HepG2 (cell line): Measurements from ENCODE around the gene GSTM1. TPM values are rescaled to one million over a fixed set of nuclear protein-coding genes. Genes with fewer than 3 reads are reported as not detected.

ENCODE experiments used
- ARHGAP35 ChIP-seq: sonication (generic); formaldehyde crosslinking; IDR thresholded peaks from 2 replicates; pipeline ENCODE4 v1.9.0; 2022; ENCODE audit warnings: mild to moderate bottlenecking, inconsistent platforms, moderate library complexity, missing genetic modification reagents, borderline replicate concordance
- ESRRA ChIP-seq: sonication (generic); formaldehyde crosslinking; IDR thresholded peaks from 2 replicates; pipeline ENCODE4 v1.5.1; 2020; ENCODE audit warnings: mild to moderate bottlenecking, low read depth, missing genetic modification reagents
- JDP2 ChIP-seq: sonication (generic); formaldehyde crosslinking; IDR thresholded peaks from 2 replicates; pipeline ENCODE4 v1.8.1; 2022; ENCODE audit warnings: missing genetic modification reagents, borderline replicate concordance
- JUNB ChIP-seq: sonication (generic); formaldehyde crosslinking; IDR thresholded peaks from 2 replicates; pipeline ENCODE4 v1.8.0; 2022; ENCODE audit warnings: missing genetic modification reagents, mild to moderate bottlenecking, borderline replicate concordance
- MXI1 ChIP-seq: IDR thresholded peaks from 3 replicates; pipeline ENCODE4 v1.6.1; 2012; ENCODE audit warnings: low read depth, low read length, inconsistent platforms, borderline replicate concordance
- RARA ChIP-seq: IDR thresholded peaks from 2 replicates; pipeline ENCODE4 v1.6.1; 2016; ENCODE audit warnings: missing genetic modification reagents, missing compliant biosample characterization
- RFX3 ChIP-seq: IDR thresholded peaks from 2 replicates; pipeline ENCODE4 v1.6.1; 2016; ENCODE audit warnings: missing biosample characterization, missing genetic modification reagents
- TP53 ChIP-seq: sonication (generic); formaldehyde crosslinking; conservative IDR thresholded peaks from 2 replicates; pipeline ENCODE4 v1.4.0; 2020; ENCODE audit warnings: missing genetic modification reagents
- ZNF101 ChIP-seq: sonication (generic); formaldehyde crosslinking; IDR thresholded peaks from 2 replicates; pipeline ENCODE4 v1.4.0; 2020; ENCODE audit warnings: mild to moderate bottlenecking, low read depth, missing genetic modification reagents, borderline replicate concordance
- ZNF550 ChIP-seq: sonication (generic); formaldehyde crosslinking; IDR thresholded peaks from 2 replicates; pipeline ENCODE4 v1.4.0; 2020; ENCODE audit warnings: mild to moderate bottlenecking, missing genetic modification reagents, borderline replicate concordance
- ZNF775 ChIP-seq: sonication (generic); formaldehyde crosslinking; IDR thresholded peaks from 2 replicates; pipeline ENCODE4 v1.4.0; 2020; ENCODE audit warnings: missing genetic modification reagents, mild to moderate bottlenecking, moderate library complexity, borderline replicate concordance
- polyA plus RNA-seq, 8 experiments: library from polyadenylated mRNA; depleted of rRNA in 3 of 8; stranded (reverse) in 7 of 8; unstranded in 1 of 8; fragments of >200 nt; fragmentation: Illumina TruSeq in 4 of 8; extraction: Trizol in 4 of 8; gene quantifications; 2 replicates each; pipeline versions ENCODE4 v1.2.1 to v1.2.3, GENCODE V29; 2011 to 2016; ENCODE audit warnings: low read depth in 4 of 8, missing spikeins in 1 of 8, mixed read lengths in 1 of 8; ENCODE audit not compliant: insufficient read depth in 1 of 8
- total RNA-seq, 5 experiments: library from RNA; depleted of rRNA; stranded (reverse); fragments of >200 nt; fragmentation: Illumina TruSeq; extraction: Trizol; gene quantifications; 2 replicates each; pipeline ENCODE4 v1.2.3, GENCODE V29; 2016; ENCODE audit warnings: low read depth in 1 of 5
- TF ChIP-seq, protein P1 (sequence below): sonication (generic); formaldehyde crosslinking; IDR thresholded peaks from 2 replicates; pipeline ENCODE4 v1.4.0; 2020; ENCODE audit warnings: missing genetic modification reagents, mild to moderate bottlenecking, borderline replicate concordance
- TF ChIP-seq, protein P2 (sequence below): IDR thresholded peaks from 2 replicates; pipeline ENCODE4 v1.6.1; 2016; ENCODE audit warnings: low read depth, control low read depth
- TF ChIP-seq, protein P3 (sequence below): sonication (generic); formaldehyde crosslinking; conservative IDR thresholded peaks from 2 replicates; pipeline ENCODE4 v1.8.0; 2022; ENCODE audit warnings: mild to moderate bottlenecking, moderate library complexity, missing genetic modification reagents
- TF ChIP-seq, protein P4 (sequence below): sonication (generic); formaldehyde crosslinking; IDR thresholded peaks from 2 replicates; pipeline ENCODE4 v1.4.0; 2020; ENCODE audit warnings: missing genetic modification reagents
- TF ChIP-seq, protein P5 (sequence below): sonication (generic); formaldehyde crosslinking; IDR thresholded peaks from 2 replicates; pipeline ENCODE4 v1.4.0; 2020; ENCODE audit warnings: missing genetic modification reagents, mild to moderate bottlenecking, borderline replicate concordance
- TF ChIP-seq, protein P6 (sequence below): sonication (generic); formaldehyde crosslinking; IDR thresholded peaks from 2 replicates; pipeline ENCODE4 v1.8.1; 2023; ENCODE audit warnings: mild to moderate bottlenecking, moderate library complexity, missing genetic modification reagents

Gene GSTM1
- total and polyA plus RNA-seq, 2 of the 13 experiments (the other 11 are each of a cell fraction or from before 2014, with no cell fraction given) = 0.42 TPM; not detected in 1

DNA sequence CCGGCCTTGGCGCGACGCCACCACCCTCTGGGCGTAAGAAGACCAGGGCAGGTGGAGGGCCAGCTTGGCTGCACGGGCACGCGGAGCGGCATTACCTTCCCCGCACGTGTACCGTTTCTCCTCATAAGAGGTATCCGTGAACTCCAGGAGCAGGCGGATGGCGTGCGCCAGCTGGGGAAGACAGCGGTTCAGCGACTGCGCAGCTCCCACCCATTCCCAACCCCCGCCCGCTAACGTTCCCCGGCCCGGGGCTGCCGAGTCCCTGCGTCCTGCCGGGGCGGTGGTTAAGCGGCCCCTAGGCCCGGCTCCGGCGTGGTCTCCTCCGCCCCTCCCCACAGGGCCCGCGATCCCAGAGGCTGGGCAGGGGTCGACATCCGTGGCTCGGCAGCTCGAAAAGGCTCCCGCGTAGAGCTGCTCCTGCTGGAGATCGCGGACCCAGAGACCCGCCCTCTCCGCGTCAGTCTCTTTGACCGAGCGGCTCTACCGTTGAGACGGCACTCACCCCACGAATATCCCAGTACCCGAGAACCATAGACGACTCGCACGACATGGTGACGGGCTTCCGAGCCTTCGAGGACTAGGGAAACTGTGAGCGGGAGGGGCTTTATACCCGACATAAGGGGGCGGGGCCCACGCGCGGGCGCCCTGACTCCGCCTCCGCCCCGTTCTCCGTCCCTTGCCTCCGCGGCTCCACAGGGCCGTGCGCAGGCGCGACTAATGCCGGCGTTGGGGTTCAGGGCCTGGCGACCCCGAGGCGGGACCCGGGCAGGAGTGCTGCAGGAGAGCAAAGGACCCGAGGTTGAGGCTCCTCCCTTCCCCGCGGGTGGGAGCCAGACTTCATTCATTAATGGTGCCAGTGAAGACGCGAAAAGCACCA lies 52.4 kb downstream of the GSTM1 start (continued):
- TF ChIP-seq, protein P1, sequence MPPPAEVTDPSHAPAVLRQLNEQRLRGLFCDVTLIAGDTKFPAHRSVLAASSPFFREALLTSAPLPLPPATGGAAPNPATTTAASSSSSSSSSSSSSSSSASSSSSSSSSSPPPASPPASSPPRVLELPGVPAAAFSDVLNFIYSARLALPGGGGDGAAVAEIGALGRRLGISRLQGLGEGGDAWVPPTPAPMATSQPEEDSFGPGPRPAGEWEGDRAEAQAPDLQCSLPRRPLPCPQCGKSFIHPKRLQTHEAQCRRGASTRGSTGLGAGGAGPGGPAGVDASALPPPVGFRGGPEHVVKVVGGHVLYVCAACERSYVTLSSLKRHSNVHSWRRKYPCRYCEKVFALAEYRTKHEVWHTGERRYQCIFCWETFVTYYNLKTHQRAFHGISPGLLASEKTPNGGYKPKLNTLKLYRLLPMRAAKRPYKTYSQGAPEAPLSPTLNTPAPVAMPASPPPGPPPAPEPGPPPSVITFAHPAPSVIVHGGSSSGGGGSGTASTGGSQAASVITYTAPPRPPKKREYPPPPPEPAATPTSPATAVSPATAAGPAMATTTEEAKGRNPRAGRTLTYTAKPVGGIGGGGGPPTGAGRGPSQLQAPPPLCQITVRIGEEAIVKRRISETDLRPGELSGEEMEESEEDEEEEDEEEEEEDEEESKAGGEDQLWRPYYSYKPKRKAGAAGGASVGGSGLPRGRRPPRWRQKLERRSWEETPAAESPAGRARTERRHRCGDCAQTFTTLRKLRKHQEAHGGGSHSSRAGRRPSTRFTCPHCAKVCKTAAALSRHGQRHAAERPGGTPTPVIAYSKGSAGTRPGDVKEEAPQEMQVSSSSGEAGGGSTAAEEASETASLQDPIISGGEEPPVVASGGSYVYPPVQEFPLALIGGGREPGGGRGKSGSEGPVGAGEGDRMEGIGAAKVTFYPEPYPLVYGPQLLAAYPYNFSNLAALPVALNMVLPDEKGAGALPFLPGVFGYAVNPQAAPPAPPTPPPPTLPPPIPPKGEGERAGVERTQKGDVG (CRISPR knock-in tag) = peak; percentile 89; the same call in 1 of the 2 replicates
- TF ChIP-seq, protein P2, sequence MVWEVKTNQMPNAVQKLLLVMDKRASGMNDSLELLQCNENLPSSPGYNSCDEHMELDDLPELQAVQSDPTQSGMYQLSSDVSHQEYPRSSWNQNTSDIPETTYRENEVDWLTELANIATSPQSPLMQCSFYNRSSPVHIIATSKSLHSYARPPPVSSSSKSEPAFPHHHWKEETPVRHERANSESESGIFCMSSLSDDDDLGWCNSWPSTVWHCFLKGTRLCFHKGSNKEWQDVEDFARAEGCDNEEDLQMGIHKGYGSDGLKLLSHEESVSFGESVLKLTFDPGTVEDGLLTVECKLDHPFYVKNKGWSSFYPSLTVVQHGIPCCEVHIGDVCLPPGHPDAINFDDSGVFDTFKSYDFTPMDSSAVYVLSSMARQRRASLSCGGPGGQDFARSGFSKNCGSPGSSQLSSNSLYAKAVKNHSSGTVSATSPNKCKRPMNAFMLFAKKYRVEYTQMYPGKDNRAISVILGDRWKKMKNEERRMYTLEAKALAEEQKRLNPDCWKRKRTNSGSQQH (CRISPR knock-in tag) = no peak
- TF ChIP-seq RFX3 (CRISPR knock-in tag) (no peak), ESRRA (CRISPR knock-in tag) (no peak), ZNF775 (CRISPR knock-in tag) (no peak), MXI1 (0 out of 3 replicates have a peak, but pooled peaks have one; percentile 23), ARHGAP35 (CRISPR knock-in tag) (no peak), RARA (CRISPR knock-in tag) (no peak), ZNF550 (CRISPR knock-in tag) (no peak), JUNB (CRISPR knock-in tag) (no peak), JDP2 (no peak), TP53 (CRISPR knock-in tag) (no peak), ZNF101 (CRISPR knock-in tag) (no peak)
- TF ChIP-seq, protein P3, sequence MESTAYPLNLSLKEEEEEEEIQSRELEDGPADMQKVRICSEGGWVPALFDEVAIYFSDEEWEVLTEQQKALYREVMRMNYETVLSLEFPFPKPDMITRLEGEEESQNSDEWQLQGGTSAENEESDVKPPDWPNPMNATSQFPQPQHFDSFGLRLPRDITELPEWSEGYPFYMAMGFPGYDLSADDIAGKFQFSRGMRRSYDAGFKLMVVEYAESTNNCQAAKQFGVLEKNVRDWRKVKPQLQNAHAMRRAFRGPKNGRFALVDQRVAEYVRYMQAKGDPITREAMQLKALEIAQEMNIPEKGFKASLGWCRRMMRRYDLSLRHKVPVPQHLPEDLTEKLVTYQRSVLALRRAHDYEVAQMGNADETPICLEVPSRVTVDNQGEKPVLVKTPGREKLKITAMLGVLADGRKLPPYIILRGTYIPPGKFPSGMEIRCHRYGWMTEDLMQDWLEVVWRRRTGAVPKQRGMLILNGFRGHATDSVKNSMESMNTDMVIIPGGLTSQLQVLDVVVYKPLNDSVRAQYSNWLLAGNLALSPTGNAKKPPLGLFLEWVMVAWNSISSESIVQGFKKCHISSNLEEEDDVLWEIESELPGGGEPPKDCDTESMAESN (CRISPR knock-in tag) = no peak
- TF ChIP-seq, protein P4, sequence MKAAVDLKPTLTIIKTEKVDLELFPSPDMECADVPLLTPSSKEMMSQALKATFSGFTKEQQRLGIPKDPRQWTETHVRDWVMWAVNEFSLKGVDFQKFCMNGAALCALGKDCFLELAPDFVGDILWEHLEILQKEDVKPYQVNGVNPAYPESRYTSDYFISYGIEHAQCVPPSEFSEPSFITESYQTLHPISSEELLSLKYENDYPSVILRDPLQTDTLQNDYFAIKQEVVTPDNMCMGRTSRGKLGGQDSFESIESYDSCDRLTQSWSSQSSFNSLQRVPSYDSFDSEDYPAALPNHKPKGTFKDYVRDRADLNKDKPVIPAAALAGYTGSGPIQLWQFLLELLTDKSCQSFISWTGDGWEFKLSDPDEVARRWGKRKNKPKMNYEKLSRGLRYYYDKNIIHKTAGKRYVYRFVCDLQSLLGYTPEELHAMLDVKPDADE (CRISPR knock-in tag) = no peak
- TF ChIP-seq, protein P5, sequence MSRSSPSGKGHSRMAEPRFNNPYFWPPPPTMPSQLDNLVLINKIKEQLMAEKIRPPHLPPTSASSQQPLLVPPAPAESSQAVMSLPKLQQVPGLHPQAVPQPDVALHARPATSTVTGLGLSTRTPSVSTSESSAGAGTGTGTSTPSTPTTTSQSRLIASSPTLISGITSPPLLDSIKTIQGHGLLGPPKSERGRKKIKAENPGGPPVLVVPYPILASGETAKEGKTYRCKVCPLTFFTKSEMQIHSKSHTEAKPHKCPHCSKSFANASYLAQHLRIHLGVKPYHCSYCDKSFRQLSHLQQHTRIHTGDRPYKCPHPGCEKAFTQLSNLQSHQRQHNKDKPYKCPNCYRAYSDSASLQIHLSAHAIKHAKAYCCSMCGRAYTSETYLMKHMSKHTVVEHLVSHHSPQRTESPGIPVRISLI = 0 out of 2 replicates have a peak, but pooled peaks have one; percentile 32
- TF ChIP-seq, protein P6, sequence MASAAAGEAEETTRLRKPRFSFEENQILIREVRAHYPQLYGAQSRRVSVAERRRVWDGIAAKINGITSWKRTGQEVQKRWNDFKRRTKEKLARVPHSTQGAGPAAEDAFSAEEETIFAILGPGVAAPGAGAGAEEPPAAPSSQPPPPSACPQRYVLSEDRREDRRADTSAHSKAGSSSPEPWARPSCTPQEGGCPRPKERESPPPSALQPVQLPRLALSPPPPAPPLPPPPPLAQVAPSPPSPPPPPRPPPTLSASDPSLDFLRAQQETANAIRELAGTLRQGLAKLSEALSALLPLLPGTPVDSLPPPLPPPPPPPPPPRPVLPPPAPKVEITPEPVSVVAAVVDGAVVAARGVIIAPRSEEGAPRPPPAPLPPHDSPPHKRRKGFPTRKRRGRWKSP = peak; percentile 84
